Activated naive CD8-positive, alpha-beta T cell (primary cell): Measurements from ENCODE around the gene PLP2.

Experiments
- H3K27ac Mint-ChIP-seq: one replicate; pipeline ENCODE4 v1.8.0; 2021; ENCODE audit warnings: mixed read lengths
- H3K27me3 Mint-ChIP-seq: one replicate; pipeline ENCODE4 v1.8.0; 2021; ENCODE audit warnings: mixed read lengths
- H3K36me3 Mint-ChIP-seq: one replicate; pipeline ENCODE4 v1.8.0; 2021; ENCODE audit warnings: mixed read lengths
- H3K4me1 Mint-ChIP-seq: one replicate; pipeline ENCODE4 v1.8.0; 2021; ENCODE audit warnings: low read depth, mixed read lengths
- H3K4me3 Mint-ChIP-seq: one replicate; pipeline ENCODE4 v1.8.0; 2021; ENCODE audit warnings: mild to moderate bottlenecking, mixed read lengths
- H3K9me3 Mint-ChIP-seq: one replicate; pipeline ENCODE4 v1.8.0; 2021; ENCODE audit warnings: low read depth, mixed read lengths

The PLP2 gene

DNA sequence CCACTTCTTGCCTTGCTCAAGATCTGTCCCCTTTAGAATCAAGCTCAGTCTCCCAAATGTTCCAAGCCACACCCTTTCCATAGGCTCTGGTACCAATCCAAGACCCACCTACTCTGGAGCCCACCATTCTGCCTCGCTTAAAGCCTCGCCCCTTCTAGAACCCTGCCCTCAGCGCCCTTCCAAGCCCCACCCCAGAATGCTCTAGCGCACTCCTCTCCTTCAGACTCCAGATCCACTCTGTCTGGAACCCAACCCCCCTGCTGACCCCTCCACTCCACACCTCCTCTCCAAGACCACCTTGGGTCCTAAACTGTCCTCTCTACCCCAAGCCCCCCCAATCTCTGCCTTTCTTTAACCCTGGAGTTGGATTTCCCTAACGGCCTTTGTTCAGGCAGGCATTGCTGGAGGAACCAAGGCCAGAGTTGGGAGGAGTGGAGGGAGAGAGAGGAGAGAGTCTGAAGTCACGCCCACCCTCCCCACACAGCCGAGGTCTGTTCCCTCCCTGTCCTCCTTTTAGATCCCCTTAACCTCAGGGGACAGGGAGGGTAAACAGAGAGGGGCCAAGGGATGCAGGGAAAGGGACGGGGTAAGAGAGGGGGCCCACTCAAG lies 16.9 kb downstream of the PLP2 start:
- Mint-ChIP-seq H3K9me3 (no peaks in the 10 kb centered on the region), H3K27me3 (no peaks in the 10 kb centered on the region), H3K4me1 (peaks cover 24% of the 10 kb centered on the region), H3K27ac (no peak overlapping the region), H3K36me3 (no peaks in the 10 kb centered on the region), H3K4me3 (no peak overlapping the region)

DNA sequence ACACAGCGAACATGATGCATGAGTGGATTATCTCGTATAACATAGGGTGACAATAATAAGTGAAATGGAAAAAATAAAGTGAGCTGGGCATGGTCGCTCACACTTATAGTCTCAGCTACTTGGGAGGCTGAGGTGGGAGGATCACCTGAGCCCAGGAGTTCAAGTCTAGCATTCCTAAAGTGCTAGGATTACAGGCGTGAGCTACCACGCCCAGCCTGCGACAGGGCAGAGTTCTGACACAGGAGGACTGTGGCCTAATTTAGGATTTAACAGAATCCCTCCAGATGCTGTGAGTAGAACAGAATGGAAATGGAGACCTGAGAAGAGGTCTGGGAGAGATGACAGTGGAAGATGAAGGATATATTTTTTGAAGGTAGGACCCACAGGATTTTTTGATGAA lies 17.9 kb downstream of the PLP2 start:
- peak overlapping the region; percentile 95 for H3K4me3 Mint-ChIP-seq
- no peaks in the 10 kb centered on the region for H3K27me3 Mint-ChIP-seq
- H3K27ac Mint-ChIP-seq = peak overlapping the region; percentile 41
- H3K4me1 Mint-ChIP-seq = peaks cover 29% of the 10 kb centered on the region
- no peaks in the 10 kb centered on the region for H3K9me3 Mint-ChIP-seq
- no peaks in the 10 kb centered on the region for H3K36me3 Mint-ChIP-seq

DNA sequence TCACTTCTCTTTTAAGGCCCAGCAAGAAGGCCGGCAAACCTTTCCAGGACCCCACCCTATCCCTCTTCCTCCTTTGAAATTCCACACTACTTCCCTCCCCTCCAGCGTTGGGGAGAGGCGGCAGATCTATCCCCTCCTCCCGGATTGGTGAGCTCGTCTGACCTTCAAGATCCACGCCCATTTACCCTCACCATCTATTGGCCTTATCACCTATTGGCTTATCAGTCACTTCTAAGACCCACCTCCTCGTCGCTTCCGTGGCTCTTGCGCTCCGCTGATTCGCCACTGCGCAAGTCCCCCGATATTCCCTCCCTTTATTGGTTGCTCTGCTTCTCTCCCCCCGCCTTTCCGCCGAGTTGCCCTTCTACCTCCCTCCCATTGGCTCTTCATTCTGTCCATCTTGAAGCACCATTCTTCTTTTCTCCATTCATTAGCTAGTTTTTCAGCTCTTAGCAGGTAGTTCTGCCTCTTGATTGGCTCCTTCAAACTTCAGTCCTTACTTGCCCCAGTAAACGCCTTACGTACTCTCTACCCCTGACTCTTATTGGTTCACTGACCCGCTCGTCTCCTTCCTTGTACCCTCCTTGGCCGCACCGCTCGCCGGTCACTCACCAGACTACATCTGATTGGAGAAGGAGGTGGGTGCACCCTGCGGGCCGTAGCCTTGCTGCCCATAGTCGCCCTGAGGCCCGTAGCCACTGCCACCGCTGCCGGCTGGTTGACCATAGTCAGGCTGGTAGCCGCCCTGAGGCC lies 19.3 kb downstream of the PLP2 start:
- H3K27ac Mint-ChIP-seq = peak overlapping the region; percentile 96
- H3K27me3 Mint-ChIP-seq = no peaks in the 10 kb centered on the region
- peaks cover 23% of the 10 kb centered on the region for H3K4me1 Mint-ChIP-seq
- H3K9me3 Mint-ChIP-seq = no peaks in the 10 kb centered on the region
- peak overlapping the region; percentile 95 for H3K4me3 Mint-ChIP-seq
- no peaks in the 10 kb centered on the region for H3K36me3 Mint-ChIP-seq

DNA sequence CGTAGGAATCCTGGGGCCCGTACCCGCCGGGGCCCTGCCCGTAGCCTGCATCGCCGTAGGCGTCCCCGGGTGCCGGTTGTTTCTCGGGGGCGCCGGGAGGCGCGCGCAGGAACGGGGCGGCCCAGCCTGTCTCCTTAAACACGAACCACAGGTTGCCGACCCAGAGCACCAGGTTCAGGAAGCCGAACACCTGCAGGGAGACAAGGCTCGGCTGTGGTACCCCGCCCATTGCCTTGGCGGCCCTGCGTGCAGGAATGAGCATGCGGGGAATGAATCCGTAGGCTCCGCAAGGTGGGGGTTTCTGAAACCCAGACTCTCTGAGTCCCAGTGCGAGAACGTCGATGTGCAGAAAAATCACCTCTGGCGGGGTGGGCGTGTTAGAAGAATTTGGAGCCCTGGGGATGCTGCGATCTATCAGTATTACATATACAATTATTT lies 19.9 kb downstream of the PLP2 start:
- H3K27ac Mint-ChIP-seq = peak overlapping the region; percentile 89
- peak overlapping the region; percentile 95 for H3K4me3 Mint-ChIP-seq
- H3K9me3 Mint-ChIP-seq = no peaks in the 10 kb centered on the region
- no peaks in the 10 kb centered on the region for H3K36me3 Mint-ChIP-seq
- H3K27me3 Mint-ChIP-seq = no peaks in the 10 kb centered on the region
- peaks cover 23% of the 10 kb centered on the region for H3K4me1 Mint-ChIP-seq

DNA sequence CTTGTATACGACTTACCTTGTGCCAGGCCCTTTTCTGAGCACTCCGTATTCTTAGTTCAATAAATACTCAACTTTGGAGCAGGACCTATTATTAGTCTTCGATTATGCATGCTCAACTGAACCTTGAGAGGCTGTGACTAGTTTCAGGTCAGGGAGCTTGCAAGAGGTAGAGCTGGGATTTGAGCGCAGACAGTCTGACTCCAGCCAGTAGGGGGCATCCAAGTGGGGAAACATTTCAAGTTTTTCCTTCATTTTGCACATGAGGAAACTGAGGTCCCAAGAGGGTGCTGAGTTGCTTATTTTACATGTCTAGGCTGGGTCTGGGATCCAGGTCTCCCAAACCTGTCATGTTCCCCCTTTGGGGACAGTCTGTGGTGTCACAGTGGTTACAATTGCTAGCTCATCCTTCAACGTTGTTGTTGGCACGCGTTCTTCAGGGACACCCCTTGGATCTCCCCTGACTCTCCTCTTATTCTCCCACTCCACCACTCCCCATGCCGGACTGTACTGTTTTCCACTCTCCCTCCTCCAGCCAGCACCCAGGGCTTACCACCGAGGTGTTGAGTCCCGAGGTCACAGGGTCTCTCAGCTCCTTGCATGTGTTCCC lies 21.1 kb downstream of the PLP2 start:
- Mint-ChIP-seq H3K4me1 (peaks cover 23% of the 10 kb centered on the region), H3K4me3 (peak overlapping the region; percentile 60), H3K36me3 (no peaks in the 10 kb centered on the region), H3K9me3 (no peaks in the 10 kb centered on the region), H3K27ac (peak overlapping the region; percentile 61), H3K27me3 (no peaks in the 10 kb centered on the region)

DNA sequence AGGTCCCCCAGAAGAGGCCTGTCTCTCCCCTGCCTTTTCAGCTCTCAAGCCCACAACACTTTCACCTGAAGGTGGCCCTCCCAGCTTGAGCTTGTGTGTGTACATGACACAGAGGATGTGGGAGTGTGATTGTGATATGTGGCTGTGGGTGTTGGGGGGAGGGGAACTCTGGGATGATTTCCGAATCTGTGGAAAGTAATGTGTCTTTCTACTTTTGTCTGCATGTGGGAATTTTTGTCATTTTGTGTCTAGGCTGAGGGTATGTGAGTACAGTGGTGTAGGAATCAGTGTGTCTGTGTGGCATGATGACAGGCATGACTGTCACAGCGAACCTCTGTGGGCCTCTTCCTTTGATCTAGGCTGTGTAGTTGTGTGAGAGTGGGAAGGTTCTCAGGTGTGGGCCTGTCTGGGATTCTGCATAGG lies 21.9 kb downstream of the PLP2 start:
- peak overlapping the region; percentile 1 for H3K27ac Mint-ChIP-seq
- H3K4me3 Mint-ChIP-seq = no peak overlapping the region
- no peaks in the 10 kb centered on the region for H3K27me3 Mint-ChIP-seq
- H3K9me3 Mint-ChIP-seq = no peaks in the 10 kb centered on the region
- H3K4me1 Mint-ChIP-seq = peaks cover 28% of the 10 kb centered on the region
- no peaks in the 10 kb centered on the region for H3K36me3 Mint-ChIP-seq

DNA sequence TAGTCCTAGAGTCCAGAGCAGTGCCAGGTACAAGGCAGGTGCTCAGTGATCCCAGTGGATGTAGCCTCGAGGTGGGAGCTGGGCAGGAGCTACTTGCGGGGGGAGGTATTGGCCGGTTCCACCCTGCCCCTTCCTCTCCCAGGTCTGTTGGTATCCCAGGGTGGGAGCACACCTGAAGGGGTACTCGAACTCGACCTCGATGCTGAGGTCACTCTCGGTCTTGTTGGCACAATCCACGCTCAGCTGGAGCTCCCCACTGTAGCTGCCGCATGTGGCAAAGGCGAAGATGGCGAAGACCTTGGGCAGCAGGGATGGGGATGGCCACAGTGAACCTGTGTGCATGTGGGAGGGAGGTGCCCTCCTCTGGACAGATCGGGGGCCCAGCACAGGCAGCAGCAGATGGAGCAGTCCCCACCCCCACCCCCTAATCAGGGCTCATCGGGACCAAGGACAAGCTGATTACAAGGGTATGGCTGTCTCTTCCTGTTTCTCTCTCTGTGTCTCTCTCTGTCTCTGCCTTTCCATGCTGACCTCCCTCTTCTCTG lies 25.9 kb downstream of the PLP2 start:
- H3K4me1 Mint-ChIP-seq = peaks cover 27% of the 10 kb centered on the region
- no peaks in the 10 kb centered on the region for H3K9me3 Mint-ChIP-seq
- no peaks in the 10 kb centered on the region for H3K36me3 Mint-ChIP-seq
- no peaks in the 10 kb centered on the region for H3K27me3 Mint-ChIP-seq
- no peak overlapping the region for H3K4me3 Mint-ChIP-seq
- no peak overlapping the region for H3K27ac Mint-ChIP-seq

DNA sequence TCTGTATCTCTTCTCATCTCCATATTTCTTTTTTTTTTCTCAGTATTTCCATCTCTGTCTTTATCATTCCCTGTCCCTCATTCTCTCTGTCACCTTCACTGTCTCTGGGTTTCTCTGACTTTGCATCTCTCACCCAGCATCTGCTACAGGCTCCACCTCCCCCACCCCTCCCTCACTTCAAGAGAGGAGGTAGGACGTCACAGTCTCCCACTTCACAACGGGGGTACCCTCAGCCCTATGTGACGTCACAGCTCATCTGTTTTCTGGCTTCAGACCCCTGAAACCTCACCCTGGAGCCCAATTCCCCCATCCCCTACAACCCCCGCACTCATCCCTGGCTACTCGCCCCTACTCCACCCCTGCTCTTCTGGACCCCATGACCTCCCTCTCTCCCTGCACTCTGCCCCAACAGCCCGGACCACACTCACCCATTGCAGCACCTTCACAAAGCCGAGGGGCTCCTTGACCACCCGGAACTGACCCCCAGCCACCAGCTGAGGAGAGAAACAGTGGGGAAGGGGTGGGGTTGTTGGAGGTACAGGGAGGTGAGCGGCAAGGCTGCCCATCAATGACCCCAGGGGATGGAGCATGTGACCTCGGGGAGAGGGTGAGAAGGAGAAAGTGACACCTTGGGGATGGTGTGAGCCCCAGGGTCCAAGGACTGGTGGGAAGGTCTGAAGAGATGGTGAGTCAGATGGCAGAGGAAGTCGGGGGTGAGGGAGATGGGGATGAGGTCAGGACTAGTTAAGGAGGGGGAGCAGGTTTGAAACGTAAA lies 27.0 kb downstream of the PLP2 start:
- H3K27me3 Mint-ChIP-seq = no peaks in the 10 kb centered on the region
- H3K27ac Mint-ChIP-seq = no peak overlapping the region
- no peaks in the 10 kb centered on the region for H3K9me3 Mint-ChIP-seq
- peak overlapping the region; percentile 44 for H3K4me3 Mint-ChIP-seq
- H3K36me3 Mint-ChIP-seq = no peaks in the 10 kb centered on the region
- peaks cover 18% of the 10 kb centered on the region for H3K4me1 Mint-ChIP-seq

DNA sequence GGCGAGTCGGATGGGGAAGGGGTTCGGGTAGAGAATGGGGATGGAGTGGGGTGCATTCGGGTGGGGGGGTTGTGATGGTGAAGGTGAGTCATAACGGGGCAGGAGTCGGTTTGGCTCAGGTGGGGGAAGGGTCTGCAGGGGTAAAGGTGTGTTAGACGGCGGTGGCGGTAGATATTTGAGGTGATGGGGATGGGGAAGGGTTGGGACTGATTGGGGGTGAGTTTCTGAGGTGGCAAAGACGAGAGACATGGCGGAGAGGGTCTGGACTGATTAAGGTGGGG lies 27.6 kb downstream of the PLP2 start:
- Mint-ChIP-seq H3K9me3 (no peaks in the 10 kb centered on the region), H3K27ac (no peak overlapping the region), H3K27me3 (no peaks in the 10 kb centered on the region), H3K4me3 (peak overlapping the region; percentile 38), H3K36me3 (no peaks in the 10 kb centered on the region), H3K4me1 (peaks cover 15% of the 10 kb centered on the region)

DNA sequence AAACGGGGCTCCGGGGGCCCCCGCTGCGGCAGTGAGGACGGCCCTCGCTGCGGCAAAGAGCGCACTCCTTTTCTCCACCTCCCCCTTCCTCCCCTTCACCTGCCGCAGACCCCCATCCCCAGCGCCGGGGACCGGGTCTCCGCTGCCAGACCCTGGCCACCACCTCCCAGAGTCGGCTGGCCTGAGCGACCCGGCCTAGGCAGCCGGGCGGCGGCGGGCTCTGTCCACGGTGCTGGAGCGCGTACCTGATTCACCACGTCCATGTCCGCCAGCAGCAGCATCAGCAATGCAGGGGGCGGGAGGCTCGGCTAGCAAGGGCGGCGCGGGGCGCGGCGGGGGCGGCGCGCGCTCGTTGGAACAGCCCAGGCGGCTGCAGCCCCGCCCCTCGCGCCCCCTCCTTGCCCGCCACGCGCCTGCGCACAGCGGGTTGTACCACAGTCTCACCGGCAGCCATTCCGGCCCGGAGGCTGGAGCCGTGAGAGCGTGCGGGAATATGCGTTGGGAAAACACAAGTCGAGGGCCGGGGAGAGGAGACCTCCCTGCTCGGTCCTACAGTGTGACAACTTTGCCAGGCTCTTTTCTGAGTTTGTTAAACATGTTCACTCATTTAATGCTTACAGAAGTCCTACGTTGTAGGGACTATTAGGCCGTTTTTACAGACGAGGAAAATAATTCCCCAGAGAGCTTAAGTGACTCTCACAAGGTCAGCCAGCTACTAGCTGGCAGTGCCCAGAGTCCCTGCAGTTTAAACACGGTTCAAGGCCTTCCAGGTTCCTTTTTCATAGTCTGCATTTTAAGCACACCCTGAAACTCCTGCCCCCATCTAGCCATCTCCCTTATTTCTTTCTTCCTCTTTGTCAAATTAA lies 28.4 kb downstream of the PLP2 start, which contains the start of gene SYP:
TSS of gene SYP (minus strand) at position 288 of the 866 bp plus-strand sequence. CDS start at position 281, 7 bp downstream.
- H3K9me3 Mint-ChIP-seq = no peaks in the 10 kb centered on the region
- H3K4me1 Mint-ChIP-seq = peaks cover 15% of the 10 kb centered on the region
- peak within 1 kb of the TSS; percentile 71 for H3K4me3 Mint-ChIP-seq
- peak within 1 kb of the TSS; percentile 72 for H3K27ac Mint-ChIP-seq
- H3K27me3 Mint-ChIP-seq = no peaks in the 10 kb centered on the region
- H3K36me3 Mint-ChIP-seq = no peaks in the 10 kb centered on the region

DNA sequence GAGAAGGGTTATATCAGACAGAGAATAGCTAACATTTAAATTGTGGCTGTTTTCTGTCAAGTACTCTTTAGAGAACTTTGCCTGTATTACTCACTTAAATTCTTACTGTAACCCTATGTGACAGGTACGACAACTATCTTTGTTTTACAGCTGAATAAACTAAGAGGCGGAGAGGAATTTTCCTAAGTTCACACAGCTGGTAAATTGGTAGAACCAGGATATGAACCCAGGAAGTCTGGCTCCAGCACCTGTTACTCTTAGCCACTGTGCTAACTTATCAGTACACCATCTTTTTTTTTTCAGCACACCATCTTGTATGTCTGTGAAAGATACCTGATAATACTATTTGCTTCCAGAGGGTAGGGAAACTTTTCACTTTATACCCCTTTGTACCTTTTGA lies 30.3 kb downstream of the PLP2 start:
- Mint-ChIP-seq H3K27ac (no peak overlapping the region), H3K4me1 (peaks cover 15% of the 10 kb centered on the region), H3K36me3 (no peaks in the 10 kb centered on the region), H3K4me3 (no peak overlapping the region), H3K9me3 (no peaks in the 10 kb centered on the region), H3K27me3 (no peaks in the 10 kb centered on the region)

DNA sequence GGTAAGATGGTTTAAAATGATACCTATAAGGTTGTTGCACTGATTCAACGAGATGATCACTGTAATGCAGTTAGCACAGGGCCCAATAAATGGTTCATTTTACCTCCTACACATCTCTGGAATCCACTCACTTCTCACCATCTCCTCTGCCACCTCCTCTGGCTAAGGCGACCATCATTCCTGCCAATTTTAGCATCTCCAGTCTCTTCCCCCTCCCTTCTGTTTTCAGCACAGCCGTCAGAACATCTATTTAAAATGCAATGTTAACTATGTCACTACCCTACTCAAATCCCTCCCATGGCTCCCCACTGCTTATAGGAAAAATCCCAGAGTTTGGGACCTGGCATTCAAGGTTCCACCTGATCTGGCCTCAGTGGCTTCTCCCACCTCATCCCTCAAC lies 31.8 kb downstream of the PLP2 start:
- H3K4me1 Mint-ChIP-seq = peaks cover 9% of the 10 kb centered on the region
- no peaks in the 10 kb centered on the region for H3K36me3 Mint-ChIP-seq
- no peaks in the 10 kb centered on the region for H3K9me3 Mint-ChIP-seq
- H3K4me3 Mint-ChIP-seq = no peak overlapping the region
- H3K27me3 Mint-ChIP-seq = no peaks in the 10 kb centered on the region
- no peak overlapping the region for H3K27ac Mint-ChIP-seq

DNA sequence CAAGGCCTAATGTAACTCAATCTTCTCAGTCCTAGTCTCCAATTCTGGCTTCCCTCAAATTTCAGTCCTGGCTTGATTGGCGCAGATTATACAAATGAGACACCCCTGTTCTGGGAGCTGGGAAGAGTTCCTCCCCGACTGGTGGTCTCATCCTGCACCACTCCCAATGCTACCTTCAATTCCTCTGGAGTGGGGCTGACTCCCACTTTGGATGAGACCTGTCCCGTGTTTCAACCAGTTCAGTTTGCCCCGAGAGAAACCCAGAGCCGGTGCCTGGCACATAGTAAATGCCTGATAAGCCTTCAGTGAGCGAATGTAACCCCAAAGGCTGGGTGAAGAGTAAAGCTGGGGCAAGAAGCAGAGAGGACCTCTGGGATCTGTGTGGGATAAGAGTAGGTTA lies 32.3 kb downstream of the PLP2 start:
- H3K36me3 Mint-ChIP-seq = no peaks in the 10 kb centered on the region
- H3K4me1 Mint-ChIP-seq = peaks cover 8% of the 10 kb centered on the region
- no peaks in the 10 kb centered on the region for H3K27me3 Mint-ChIP-seq
- H3K27ac Mint-ChIP-seq = no peak overlapping the region
- no peaks in the 10 kb centered on the region for H3K9me3 Mint-ChIP-seq
- H3K4me3 Mint-ChIP-seq = no peak overlapping the region

DNA sequence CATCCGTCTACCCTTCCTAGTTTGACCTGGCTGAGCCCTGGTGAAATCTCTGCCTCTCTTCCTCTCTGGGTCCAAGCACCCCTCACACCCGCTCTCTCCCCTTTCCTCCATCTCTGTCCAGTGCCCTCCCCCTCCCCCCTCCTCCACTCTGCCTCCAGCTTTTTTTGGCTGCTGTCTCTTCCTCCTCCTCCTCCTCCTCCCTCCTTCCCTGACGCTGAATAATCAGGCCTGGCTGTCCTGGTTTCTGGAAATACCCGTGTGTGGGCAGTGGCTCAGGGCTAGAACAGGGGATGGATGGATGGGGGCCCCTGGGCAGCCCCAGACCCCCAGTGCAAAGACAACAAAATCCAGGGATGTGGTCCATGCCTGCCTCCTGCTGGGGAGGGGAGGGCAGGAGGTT lies 33.0 kb downstream of the PLP2 start:
- H3K27ac Mint-ChIP-seq = no peak overlapping the region
- H3K9me3 Mint-ChIP-seq = no peaks in the 10 kb centered on the region
- no peak overlapping the region for H3K4me3 Mint-ChIP-seq
- peaks cover 5% of the 10 kb centered on the region for H3K4me1 Mint-ChIP-seq
- no peaks in the 10 kb centered on the region for H3K27me3 Mint-ChIP-seq
- no peaks in the 10 kb centered on the region for H3K36me3 Mint-ChIP-seq
